GM23338 (cell line): ENCODE results near the gene NEURL1B. TPM values are rescaled to one million over a fixed set of nuclear protein-coding genes. Genes with fewer than 3 reads are reported as not detected.

Experiments
- ATAC-seq: fragments of 200-7000 bp; cut with Tn5 transposase; 3 replicates; pipeline ENCODE4 v1.9.1; 2020
- DNase-seq: peaks from one replicate; pipeline ENCODE4 v3.0.0-alpha.2; 2015; ENCODE audit warnings: low spot score
- H2AFZ ChIP-seq: fragments of 200-600 bp; sonication (generic); 2 replicates; pipeline ENCODE4 v1.8.0; 2016; ENCODE audit warnings: antibody characterized with exemption, mild to moderate bottlenecking, moderate library complexity
- H3F3A ChIP-seq: fragments of 200-600 bp; sonication (generic); replicated peaks from 2 replicates; pipeline ENCODE4 v1.8.0; 2017; ENCODE audit warnings: antibody characterized with exemption, mixed run types, low read depth
- H3K27ac ChIP-seq: fragments of 200-600 bp; sonication (generic); 2 replicates; pipeline ENCODE4 v1.6.1; 2016; ENCODE audit warnings: low read depth
- H3K27me3 ChIP-seq: fragments of 200-600 bp; sonication (generic); 2 replicates; pipeline ENCODE4 v1.8.0; 2016; ENCODE audit warnings: mild to moderate bottlenecking, mixed run types, moderate library complexity; ENCODE audit not compliant: insufficient read depth
- H3K36me3 ChIP-seq: fragments of 200-600 bp; sonication (generic); 2 replicates; pipeline ENCODE4 v1.8.0; 2016; ENCODE audit warnings: mild to moderate bottlenecking; ENCODE audit not compliant: insufficient read depth
- H3K4me1 ChIP-seq: fragments of 200-600 bp; sonication (generic); 2 replicates; pipeline ENCODE4 v1.8.0; 2016; ENCODE audit warnings: mild to moderate bottlenecking, moderate library complexity; ENCODE audit not compliant: insufficient read depth
- H3K4me2 ChIP-seq: fragments of 200-600 bp; sonication (generic); 2 replicates; pipeline ENCODE4 v1.7.1; 2017; ENCODE audit warnings: mixed run types
- H3K4me3 ChIP-seq: fragments of 200-600 bp; sonication (generic); 2 replicates; pipeline ENCODE4 v1.6.1; 2016; ENCODE audit warnings: mixed run types
- H3K79me2 ChIP-seq: fragments of 200-600 bp; sonication (generic); replicated peaks from 2 replicates; pipeline ENCODE4 v1.8.0; 2017; ENCODE audit warnings: mild to moderate bottlenecking; ENCODE audit not compliant: insufficient read depth
- H3K9me2 ChIP-seq: fragments of 200-600 bp; sonication (generic); 2 replicates; pipeline ENCODE4 v1.8.0; 2017; ENCODE audit not compliant: insufficient read depth
- H4K20me1 ChIP-seq: fragments of 200-600 bp; sonication (generic); replicated peaks from 2 replicates; pipeline ENCODE4 v1.8.0; 2017; ENCODE audit warnings: mild to moderate bottlenecking; ENCODE audit not compliant: insufficient read depth
- H3K27ac Mint-ChIP-seq: 2 replicates; pipeline ENCODE4 v1.8.0; 2020; ENCODE audit warnings: inconsistent platforms, mild to moderate bottlenecking, moderate library complexity, mixed read lengths
- H3K27me3 Mint-ChIP-seq: 3 replicates; pipeline ENCODE4 v1.8.0; 2022; ENCODE audit warnings: low read depth, mild to moderate bottlenecking, moderate library complexity, mixed read lengths, inconsistent platforms; ENCODE audit not compliant: insufficient read depth, poor library complexity
- H3K36me3 Mint-ChIP-seq: 3 replicates; pipeline ENCODE4 v1.8.0; 2021; ENCODE audit warnings: low read depth, mild to moderate bottlenecking, inconsistent platforms, moderate library complexity, mixed read lengths
- H3K4me1 Mint-ChIP-seq: 3 replicates; pipeline ENCODE4 v1.8.0; 2020; ENCODE audit warnings: mild to moderate bottlenecking, inconsistent platforms, mixed read lengths
- H3K4me3 Mint-ChIP-seq: 3 replicates; pipeline ENCODE4 v1.8.0; 2021; ENCODE audit warnings: moderate library complexity, mild to moderate bottlenecking, inconsistent platforms, mixed read lengths
- H3K9me3 Mint-ChIP-seq: 3 replicates; pipeline ENCODE4 v1.8.0; 2020; ENCODE audit warnings: moderate library complexity, mild to moderate bottlenecking, inconsistent platforms, mixed read lengths
- EZH2phosphoT487 ChIP-seq: fragments of 200-600 bp; sonication (generic); IDR thresholded peaks from one replicate; pipeline ENCODE4 v1.8.1; 2018; ENCODE audit warnings: antibody characterized with exemption; ENCODE audit not compliant: unreplicated experiment
- NANOG ChIP-seq: IDR thresholded peaks from 2 replicates; pipeline ENCODE4 v1.6.1; 2016; ENCODE audit warnings: antibody characterized with exemption, borderline replicate concordance
- POLR2AphosphoS5 ChIP-seq: IDR thresholded peaks from 2 replicates; pipeline ENCODE4 v1.6.1; 2016; ENCODE audit warnings: antibody characterized with exemption, low read depth
- ZNF331 ChIP-seq: fragments of 250-450 bp; sonication (Bioruptor Pico); IDR thresholded peaks from 2 replicates; pipeline ENCODE4 v1.5.0; 2020; ENCODE audit warnings: low read depth, mild to moderate bottlenecking, moderate library complexity
- polyA plus RNA-seq: library from polyadenylated mRNA; unstranded; fragments of >200 nt; fragmentation: Nextera tagmentation; extraction: Ambion mirVana; gene quantifications from 2 replicates; pipeline ENCODE4 v1.2.1, GENCODE V29; 2016
- total RNA-seq: library from RNA; depleted of rRNA; stranded (reverse); fragments of >200 nt; shearing (Covaris generic); gene quantifications from 2 replicates; pipeline ENCODE4 v1.2.3, GENCODE V29; 2014
- TF ChIP-seq, protein P1 (sequence below): fragments of 250-450 bp; sonication (Bioruptor Pico); IDR thresholded peaks from 2 replicates; pipeline ENCODE4 v1.5.0; 2020; ENCODE audit warnings: mild to moderate bottlenecking, moderate library complexity
- TF ChIP-seq, protein P2 (sequence below), 2 experiments: fragments of 200-600 bp in 1 of 2; sonication (generic) in 1 of 2; conservative IDR thresholded peaks; 2 replicates each; pipeline versions ENCODE4 v1.5.1 to v1.6.1; 2016 to 2017; ENCODE audit warnings: antibody characterized with exemption in 2 of 2, low read depth in 2 of 2, mild to moderate bottlenecking in 2 of 2, moderate library complexity in 1 of 2
- TF ChIP-seq, protein P3 (sequence below): IDR thresholded peaks from one replicate; pipeline ENCODE4 v1.6.1; 2018; ENCODE audit warnings: antibody characterized with exemption; ENCODE audit not compliant: unreplicated experiment

NEURL1B gene
- total and polyA plus RNA-seq, 2 experiments from 2014 or later = 1.9 to 13.3 TPM

DNA sequence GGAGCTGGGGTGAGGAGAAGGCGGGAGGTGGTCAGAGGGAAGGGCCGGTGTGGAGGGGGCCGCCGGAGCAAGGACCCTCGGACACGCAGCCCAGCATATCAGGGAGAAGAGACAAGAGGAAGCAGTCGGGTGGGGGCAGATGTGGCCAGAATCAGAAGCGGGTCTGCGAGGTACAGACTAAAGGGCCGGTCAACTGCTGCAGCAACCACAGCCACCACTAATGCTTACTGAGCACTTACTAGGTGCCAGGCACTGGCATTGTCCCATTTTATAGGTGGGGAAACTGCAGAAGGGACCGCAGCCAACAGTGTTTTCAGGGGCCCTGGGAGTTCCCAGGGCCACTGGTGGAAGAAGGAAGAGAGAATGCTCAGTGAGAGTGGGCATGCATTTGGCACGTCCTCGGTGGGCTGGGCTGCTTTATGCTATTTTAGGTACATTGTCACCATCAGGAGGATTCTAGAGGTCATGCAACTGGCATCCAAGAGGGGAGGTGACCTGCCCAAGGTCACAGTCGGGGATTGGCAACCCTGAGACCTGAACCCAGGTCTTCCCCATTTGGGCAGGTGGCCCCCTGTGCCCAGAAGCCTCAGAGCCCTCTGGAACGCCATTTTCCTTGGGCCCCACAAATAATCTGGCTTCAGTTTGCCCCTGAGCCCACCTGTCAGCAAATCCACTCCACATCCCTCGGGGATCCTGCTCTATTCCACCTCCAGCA, 76.6 kb downstream of the NEURL1B start (continued):
- TF ChIP-seq, protein P1, sequence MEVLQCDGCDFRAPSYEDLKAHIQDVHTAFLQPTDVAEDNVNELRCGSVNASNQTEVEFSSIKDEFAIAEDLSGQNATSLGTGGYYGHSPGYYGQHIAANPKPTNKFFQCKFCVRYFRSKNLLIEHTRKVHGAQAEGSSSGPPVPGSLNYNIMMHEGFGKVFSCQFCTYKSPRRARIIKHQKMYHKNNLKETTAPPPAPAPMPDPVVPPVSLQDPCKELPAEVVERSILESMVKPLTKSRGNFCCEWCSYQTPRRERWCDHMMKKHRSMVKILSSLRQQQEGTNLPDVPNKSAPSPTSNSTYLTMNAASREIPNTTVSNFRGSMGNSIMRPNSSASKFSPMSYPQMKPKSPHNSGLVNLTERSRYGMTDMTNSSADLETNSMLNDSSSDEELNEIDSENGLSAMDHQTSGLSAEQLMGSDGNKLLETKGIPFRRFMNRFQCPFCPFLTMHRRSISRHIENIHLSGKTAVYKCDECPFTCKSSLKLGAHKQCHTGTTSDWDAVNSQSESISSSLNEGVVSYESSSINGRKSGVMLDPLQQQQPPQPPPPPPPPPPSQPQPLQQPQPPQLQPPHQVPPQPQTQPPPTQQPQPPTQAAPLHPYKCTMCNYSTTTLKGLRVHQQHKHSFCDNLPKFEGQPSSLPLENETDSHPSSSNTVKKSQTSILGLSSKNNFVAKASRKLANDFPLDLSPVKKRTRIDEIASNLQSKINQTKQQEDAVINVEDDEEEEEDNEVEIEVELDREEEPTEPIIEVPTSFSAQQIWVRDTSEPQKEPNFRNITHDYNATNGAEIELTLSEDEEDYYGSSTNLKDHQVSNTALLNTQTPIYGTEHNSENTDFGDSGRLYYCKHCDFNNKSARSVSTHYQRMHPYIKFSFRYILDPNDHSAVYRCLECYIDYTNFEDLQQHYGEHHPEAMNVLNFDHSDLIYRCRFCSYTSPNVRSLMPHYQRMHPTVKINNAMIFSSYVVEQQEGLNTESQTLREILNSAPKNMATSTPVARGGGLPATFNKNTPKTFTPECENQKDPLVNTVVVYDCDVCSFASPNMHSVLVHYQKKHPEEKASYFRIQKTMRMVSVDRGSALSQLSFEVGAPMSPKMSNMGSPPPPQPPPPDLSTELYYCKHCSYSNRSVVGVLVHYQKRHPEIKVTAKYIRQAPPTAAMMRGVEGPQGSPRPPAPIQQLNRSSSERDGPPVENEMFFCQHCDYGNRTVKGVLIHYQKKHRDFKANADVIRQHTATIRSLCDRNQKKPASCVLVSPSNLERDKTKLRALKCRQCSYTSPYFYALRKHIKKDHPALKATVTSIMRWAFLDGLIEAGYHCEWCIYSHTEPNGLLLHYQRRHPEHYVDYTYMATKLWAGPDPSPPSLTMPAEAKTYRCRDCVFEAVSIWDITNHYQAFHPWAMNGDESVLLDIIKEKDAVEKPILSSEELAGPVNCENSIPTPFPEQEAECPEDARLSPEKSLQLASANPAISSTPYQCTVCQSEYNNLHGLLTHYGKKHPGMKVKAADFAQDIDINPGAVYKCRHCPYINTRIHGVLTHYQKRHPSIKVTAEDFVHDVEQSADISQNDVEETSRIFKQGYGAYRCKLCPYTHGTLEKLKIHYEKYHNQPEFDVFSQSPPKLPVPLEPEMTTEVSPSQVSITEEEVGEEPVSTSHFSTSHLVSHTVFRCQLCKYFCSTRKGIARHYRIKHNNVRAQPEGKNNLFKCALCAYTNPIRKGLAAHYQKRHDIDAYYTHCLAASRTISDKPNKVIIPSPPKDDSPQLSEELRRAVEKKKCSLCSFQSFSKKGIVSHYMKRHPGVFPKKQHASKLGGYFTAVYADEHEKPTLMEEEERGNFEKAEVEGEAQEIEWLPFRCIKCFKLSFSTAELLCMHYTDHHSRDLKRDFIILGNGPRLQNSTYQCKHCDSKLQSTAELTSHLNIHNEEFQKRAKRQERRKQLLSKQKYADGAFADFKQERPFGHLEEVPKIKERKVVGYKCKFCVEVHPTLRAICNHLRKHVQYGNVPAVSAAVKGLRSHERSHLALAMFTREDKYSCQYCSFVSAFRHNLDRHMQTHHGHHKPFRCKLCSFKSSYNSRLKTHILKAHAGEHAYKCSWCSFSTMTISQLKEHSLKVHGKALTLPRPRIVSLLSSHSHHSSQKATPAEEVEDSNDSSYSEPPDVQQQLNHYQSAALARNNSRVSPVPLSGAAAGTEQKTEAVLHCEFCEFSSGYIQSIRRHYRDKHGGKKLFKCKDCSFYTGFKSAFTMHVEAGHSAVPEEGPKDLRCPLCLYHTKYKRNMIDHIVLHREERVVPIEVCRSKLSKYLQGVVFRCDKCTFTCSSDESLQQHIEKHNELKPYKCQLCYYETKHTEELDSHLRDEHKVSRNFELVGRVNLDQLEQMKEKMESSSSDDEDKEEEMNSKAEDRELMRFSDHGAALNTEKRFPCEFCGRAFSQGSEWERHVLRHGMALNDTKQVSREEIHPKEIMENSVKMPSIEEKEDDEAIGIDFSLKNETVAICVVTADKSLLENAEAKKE = no peak
- TF ChIP-seq, protein P2, sequence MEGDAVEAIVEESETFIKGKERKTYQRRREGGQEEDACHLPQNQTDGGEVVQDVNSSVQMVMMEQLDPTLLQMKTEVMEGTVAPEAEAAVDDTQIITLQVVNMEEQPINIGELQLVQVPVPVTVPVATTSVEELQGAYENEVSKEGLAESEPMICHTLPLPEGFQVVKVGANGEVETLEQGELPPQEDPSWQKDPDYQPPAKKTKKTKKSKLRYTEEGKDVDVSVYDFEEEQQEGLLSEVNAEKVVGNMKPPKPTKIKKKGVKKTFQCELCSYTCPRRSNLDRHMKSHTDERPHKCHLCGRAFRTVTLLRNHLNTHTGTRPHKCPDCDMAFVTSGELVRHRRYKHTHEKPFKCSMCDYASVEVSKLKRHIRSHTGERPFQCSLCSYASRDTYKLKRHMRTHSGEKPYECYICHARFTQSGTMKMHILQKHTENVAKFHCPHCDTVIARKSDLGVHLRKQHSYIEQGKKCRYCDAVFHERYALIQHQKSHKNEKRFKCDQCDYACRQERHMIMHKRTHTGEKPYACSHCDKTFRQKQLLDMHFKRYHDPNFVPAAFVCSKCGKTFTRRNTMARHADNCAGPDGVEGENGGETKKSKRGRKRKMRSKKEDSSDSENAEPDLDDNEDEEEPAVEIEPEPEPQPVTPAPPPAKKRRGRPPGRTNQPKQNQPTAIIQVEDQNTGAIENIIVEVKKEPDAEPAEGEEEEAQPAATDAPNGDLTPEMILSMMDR (conservative IDR thresholded peaks at IDR 0.05; ENCODE audit: low read depth in 2 of 2) = no peak

DNA sequence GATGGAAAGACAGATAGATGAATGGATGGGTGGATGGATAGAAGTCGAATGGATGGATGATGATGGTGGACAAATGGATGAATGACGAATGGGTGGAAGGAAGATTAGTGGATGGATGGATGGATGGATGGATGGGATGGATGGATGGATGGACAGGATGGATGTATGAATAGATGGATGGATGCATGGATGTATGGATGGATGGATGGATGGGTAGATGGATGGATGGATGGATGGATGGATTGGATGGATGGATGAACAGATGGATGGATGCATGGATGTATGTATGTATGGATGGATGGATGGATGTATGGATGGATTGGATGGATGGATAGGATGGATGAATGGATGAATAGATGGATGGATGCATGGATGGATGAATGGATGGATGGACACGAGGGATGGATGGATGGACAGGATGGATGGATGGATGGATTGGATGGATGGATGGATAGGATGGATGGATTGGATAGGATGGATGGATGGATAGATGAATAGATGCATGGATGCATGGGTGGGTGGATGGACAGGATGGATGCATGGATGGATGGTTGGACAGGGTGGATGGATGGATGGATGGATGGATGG, 77.6 kb downstream of the NEURL1B start:
- Histone ChIP-seq H3K27me3 (peaks cover 12% of the 10 kb centered on the region; the same call in 1 of the 2 replicates), H3K36me3 (no peaks in the 10 kb centered on the region), H4K20me1 (no peaks in the 10 kb centered on the region; the same call in 1 of the 2 replicates), H2AFZ (no peak overlapping the region), H3F3A (no peaks in the 10 kb centered on the region), H3K4me3 (no peak overlapping the region), H3K27ac (no peak overlapping the region), H3K4me1 (peaks cover 4% of the 10 kb centered on the region; the same call in 1 of the 2 replicates), H3K9me2 (0 out of 2 replicates have a peak, but pooled peaks cover 6% of the 10 kb centered on the region), H3K4me2 (no peak overlapping the region), H3K79me2 (no peaks in the 10 kb centered on the region)
- Mint-ChIP-seq H3K36me3 (no peaks in the 10 kb centered on the region), H3K27ac (no peak overlapping the region), H3K4me1 (peaks cover 2% of the 10 kb centered on the region; the same call in 1 of the 3 replicates), H3K4me3 (no peak overlapping the region), H3K27me3 (peaks cover 14% of the 10 kb centered on the region), H3K9me3 (no peaks in the 10 kb centered on the region; the same call in 2 of the 3 replicates)
- TF ChIP-seq ZNF331 = no peak
- no peak for TF ChIP-seq POLR2AphosphoS5
- TF ChIP-seq, protein P3, sequence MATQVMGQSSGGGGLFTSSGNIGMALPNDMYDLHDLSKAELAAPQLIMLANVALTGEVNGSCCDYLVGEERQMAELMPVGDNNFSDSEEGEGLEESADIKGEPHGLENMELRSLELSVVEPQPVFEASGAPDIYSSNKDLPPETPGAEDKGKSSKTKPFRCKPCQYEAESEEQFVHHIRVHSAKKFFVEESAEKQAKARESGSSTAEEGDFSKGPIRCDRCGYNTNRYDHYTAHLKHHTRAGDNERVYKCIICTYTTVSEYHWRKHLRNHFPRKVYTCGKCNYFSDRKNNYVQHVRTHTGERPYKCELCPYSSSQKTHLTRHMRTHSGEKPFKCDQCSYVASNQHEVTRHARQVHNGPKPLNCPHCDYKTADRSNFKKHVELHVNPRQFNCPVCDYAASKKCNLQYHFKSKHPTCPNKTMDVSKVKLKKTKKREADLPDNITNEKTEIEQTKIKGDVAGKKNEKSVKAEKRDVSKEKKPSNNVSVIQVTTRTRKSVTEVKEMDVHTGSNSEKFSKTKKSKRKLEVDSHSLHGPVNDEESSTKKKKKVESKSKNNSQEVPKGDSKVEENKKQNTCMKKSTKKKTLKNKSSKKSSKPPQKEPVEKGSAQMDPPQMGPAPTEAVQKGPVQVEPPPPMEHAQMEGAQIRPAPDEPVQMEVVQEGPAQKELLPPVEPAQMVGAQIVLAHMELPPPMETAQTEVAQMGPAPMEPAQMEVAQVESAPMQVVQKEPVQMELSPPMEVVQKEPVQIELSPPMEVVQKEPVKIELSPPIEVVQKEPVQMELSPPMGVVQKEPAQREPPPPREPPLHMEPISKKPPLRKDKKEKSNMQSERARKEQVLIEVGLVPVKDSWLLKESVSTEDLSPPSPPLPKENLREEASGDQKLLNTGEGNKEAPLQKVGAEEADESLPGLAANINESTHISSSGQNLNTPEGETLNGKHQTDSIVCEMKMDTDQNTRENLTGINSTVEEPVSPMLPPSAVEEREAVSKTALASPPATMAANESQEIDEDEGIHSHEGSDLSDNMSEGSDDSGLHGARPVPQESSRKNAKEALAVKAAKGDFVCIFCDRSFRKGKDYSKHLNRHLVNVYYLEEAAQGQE = no peak
- TF ChIP-seq NANOG = no peak
- TF ChIP-seq EZH2phosphoT487 = no peak
- no peak for ATAC-seq
- no peak for DNase-seq
